GM10266 (cell line): ENCODE results near the gene TAB2.
"Not testable (repeated sequence)": the region's sequence is repeated elsewhere in the genome, so short reads cannot be mapped to it uniquely, and the experiment has no call there.

Experiments
- DNase-seq: peaks from one replicate; pipeline ENCODE4 v3.0.0; 2012; ENCODE audit errors: extremely low spot score
- TF ChIP-seq, protein P1 (sequence below): IDR thresholded peaks from 2 replicates; pipeline ENCODE4 v1.5.1; 2012; ENCODE audit warnings: mild to moderate bottlenecking, low read depth; ENCODE audit not compliant: control insufficient read depth, insufficient read depth; ENCODE audit errors: missing control alignments

The TAB2 gene

DNA sequence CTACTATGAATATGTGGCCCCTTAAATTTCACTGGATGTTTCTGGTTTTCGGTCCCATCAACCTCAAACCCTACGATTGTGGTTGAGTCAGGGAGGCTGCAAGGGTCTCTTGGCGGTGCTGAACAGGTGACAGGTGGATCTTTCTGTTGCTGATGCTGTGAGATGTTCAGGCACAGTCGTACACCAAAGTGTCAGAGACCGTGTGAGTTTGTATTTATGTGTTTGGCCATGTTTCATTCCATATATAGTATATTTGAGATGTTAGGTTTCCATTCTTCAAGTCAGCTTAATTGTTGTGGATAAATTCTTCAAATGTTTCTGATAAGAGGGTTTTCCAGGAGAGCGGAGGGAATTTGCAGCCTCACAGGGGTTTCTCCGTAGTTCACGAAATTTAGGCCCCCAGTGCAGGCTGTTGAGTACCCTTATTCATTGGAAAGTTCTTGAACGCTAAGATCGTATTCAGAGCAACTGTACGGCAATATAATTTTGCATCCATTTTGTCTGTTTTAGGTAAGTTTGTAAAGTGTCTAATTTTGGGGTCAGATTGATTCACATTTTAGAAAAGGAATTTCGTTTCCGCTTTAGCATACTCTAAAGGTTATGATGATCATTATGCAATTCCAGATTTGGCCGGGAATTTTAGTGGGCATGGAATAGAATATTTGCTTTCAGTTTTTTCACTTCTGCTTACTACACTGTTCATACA, 1.2 kb downstream of the TAB2 start:
- DNase-seq: no peak
- TF ChIP-seq, protein P1, sequence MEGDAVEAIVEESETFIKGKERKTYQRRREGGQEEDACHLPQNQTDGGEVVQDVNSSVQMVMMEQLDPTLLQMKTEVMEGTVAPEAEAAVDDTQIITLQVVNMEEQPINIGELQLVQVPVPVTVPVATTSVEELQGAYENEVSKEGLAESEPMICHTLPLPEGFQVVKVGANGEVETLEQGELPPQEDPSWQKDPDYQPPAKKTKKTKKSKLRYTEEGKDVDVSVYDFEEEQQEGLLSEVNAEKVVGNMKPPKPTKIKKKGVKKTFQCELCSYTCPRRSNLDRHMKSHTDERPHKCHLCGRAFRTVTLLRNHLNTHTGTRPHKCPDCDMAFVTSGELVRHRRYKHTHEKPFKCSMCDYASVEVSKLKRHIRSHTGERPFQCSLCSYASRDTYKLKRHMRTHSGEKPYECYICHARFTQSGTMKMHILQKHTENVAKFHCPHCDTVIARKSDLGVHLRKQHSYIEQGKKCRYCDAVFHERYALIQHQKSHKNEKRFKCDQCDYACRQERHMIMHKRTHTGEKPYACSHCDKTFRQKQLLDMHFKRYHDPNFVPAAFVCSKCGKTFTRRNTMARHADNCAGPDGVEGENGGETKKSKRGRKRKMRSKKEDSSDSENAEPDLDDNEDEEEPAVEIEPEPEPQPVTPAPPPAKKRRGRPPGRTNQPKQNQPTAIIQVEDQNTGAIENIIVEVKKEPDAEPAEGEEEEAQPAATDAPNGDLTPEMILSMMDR: no peak

DNA sequence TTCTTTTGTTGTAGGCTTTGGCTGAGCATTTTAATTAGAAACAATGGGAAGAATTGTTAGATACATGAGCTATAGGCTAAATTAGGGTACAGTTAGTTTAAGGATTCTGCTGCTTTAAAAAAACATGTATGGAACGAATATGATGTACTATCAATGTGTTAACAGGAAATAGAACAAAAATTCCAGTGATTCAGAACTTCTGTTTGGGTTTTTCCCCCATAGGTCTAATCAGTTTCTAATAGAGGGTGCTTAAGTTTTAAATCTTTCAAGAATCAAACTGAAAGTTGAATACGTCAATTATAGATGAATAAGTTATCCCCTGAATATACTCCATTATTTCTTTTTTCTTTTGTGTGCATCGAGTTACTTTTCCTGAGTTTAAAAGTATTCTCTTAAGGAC, 1.9 kb downstream of the TAB2 start:
- DNase-seq: no peak
- TF ChIP-seq, protein P1: no peak

DNA sequence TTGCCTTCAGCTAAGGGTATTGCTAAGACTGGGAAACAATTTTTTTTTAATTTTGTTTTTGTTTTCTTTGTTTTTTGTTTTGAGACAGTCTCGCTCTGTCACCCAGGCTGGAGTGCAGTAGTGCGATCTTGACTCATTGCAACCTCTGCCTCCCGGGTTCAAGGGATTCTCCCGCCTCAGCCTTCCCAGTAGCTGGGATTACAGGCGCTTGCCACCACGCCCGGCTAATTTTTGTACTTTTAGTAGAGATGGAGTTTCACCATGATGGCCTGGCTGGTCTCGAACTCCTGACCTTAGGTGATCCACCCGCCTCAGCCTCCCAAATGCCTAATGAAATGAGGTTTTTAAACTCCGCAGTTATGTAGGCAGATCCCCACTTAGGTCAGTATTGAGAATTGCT, 2.5 kb downstream of the TAB2 start:
- DNase-seq: not testable (repeated sequence)

DNA sequence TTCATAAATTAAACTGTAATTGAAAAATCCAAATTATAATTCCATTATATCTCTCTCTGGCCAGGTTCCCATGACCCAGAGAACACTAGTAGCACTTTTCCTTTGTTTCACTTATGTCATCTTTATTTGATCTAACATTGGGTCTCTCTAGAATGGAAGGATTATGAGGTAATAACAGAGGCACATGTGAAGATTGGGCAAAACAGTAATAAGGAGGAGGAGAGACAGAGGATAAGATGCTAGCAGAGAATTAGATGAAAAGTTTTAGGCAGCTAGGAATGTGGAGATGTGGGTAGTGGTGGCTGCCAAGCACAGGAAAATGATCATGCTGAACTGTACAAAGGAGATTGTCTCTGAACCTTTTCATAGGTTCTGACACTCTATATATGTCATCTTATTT, 3.3 kb downstream of the TAB2 start:
- no peak for DNase-seq
- TF ChIP-seq, protein P1: no peak

DNA sequence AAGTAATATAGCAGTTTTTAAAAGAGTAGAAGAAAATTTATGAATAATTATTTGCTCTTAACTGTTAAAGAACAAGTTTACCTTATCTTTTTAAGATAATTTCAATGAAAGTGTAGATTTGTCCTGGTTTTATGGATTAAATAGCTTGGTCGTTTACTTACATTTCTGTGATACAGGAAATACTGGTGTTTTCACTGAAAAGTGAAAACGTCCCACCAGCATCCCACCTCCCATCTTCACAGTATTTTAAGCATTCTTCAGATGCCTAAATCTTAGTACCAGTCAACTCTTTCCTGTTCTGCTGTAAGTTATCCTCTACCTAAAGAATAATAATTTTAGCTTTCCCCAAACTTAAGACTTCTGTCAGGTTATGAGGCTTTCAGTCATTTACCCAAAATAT, 5.8 kb downstream of the TAB2 start:
- no peak for DNase-seq
- TF ChIP-seq, protein P1: no peak

DNA sequence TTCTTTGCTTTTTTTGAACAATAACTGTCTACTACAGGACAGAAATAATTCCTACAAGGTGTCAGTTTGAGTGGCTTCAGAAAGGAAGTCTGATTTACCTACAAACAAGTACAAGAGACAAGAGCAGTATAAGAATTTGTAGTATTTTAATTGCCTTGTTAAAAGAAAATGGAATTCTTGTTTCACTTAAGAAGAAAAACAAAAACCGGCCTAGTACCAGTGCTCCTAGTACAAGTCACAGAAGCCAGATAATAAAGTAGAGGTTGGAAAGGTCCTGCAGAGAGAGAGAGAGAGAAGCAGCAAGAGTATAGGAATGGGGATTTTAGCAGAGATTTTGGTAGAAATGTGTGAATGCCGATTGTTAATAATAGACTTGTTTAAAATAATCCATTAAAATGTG, 6.4 kb downstream of the TAB2 start:
- no peak for DNase-seq
- TF ChIP-seq, protein P1: no peak

DNA sequence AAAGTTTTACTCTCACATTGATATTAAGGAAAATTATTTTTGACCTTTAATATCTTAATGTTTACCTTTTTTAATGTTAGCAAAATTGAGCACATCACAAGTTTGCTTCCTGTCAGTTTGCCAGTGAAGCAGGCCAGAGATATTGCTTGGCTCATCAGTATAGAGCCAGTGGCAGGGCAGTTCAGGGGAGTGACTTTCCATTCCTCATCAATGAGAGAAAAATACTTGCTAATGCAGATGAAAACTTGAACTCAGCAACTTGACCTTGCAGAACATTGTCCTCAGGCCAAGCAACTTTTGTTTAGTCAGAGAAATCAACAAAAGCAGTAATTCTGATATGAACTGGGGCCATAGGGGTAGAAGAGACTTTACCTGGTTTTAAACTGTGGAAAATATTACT, 6.9 kb downstream of the TAB2 start:
- TF ChIP-seq, protein P1: no peak
- DNase-seq: no peak
